Activated CD4-positive, alpha-beta memory T cell treated with anti-CD3 and anti-CD28 coated beads, Interleukin-2, amount 10 ng/mL, durations not matched to agents 7 days and 5 days (primary cell): ENCODE results near the gene ZNF41. TPM values are rescaled to one million over a fixed set of nuclear protein-coding genes. Genes with fewer than 3 reads are reported as not detected.
"Not testable (repeated sequence)": the region's sequence is repeated elsewhere in the genome, so short reads cannot be mapped to it uniquely, and the experiment has no call there.

Source experiments
- CTCF ChIA-PET: fragments of 350-600 bp; sonication (Branson Sonifier 250); formaldehyde crosslinking; loops from one replicate; lab custom pipeline; 2021; ENCODE audit warnings: antibody characterized with exemption, inconsistent platforms; lab: Charles Lee
- POLR2A ChIA-PET: fragments of 350-600 bp; sonication (Branson Sonifier 250); formaldehyde crosslinking; loops from one replicate; lab custom pipeline; 2021; ENCODE audit warnings: antibody characterized with exemption; lab: Charles Lee
- DNase-seq: peaks from one replicate; pipeline ENCODE4 v3.0.0-alpha.2; 2020
- H3K27ac Mint-ChIP-seq: one replicate; pipeline ENCODE4 v1.8.0; 2021; ENCODE audit warnings: mild to moderate bottlenecking, mixed read lengths
- H3K27me3 Mint-ChIP-seq: one replicate; pipeline ENCODE4 v1.8.0; 2021; ENCODE audit warnings: mixed read lengths
- H3K36me3 Mint-ChIP-seq: one replicate; pipeline ENCODE4 v1.8.0; 2021; ENCODE audit warnings: low read depth, mixed read lengths
- H3K4me1 Mint-ChIP-seq: one replicate; pipeline ENCODE4 v1.8.0; 2021; ENCODE audit warnings: mixed read lengths
- H3K4me3 Mint-ChIP-seq: one replicate; pipeline ENCODE4 v1.8.0; 2021; ENCODE audit warnings: mild to moderate bottlenecking, mixed read lengths
- H3K9me3 Mint-ChIP-seq: one replicate; pipeline ENCODE4 v1.8.0; 2021; ENCODE audit warnings: mixed read lengths
- total RNA-seq, 2 experiments: library from RNA; stranded (reverse); gene quantifications; one replicate each; pipeline ENCODE4 v1.2.3, GENCODE V29; 2021

ZNF41 gene
- total RNA-seq, 2 experiments from 2014 or later, result 9.0 to 10.9 TPM

- ChIA-PET POLR2A (no interaction called here), CTCF (no interaction called here)
- no peaks in the 10 kb centered on the region for H3K36me3 Mint-ChIP-seq
- H3K27me3 Mint-ChIP-seq, result no peaks in the 10 kb centered on the region
- H3K9me3 Mint-ChIP-seq, result no peaks in the 10 kb centered on the region
- no peak overlapping the region for H3K4me3 Mint-ChIP-seq
- peaks cover 7% of the 10 kb centered on the region for H3K4me1 Mint-ChIP-seq
- H3K27ac Mint-ChIP-seq, result no peak overlapping the region
- no peak for DNase-seq
Observed at GRCh38 chrX:47503151-47503550, 20.1 kb upstream of the ZNF41 start.

GRCh38 chrX:47502316-47503125 is 19.5 kb upstream of the ZNF41 start:
- POLR2A ChIA-PET, result no interaction called here
- no peaks in the 10 kb centered on the region for H3K27me3 Mint-ChIP-seq
- no peak for DNase-seq
- H3K4me3 Mint-ChIP-seq, result no peak overlapping the region
- no peaks in the 10 kb centered on the region for H3K9me3 Mint-ChIP-seq
- H3K36me3 Mint-ChIP-seq, result no peaks in the 10 kb centered on the region
- CTCF ChIA-PET, result interaction anchor here (0.7 kb wide), 1 partner anchor 15 kb away, joined by 4 read pairs; no protein-coding TSS in a partner anchor
- no peak overlapping the region for H3K27ac Mint-ChIP-seq
- H3K4me1 Mint-ChIP-seq, result peaks cover 7% of the 10 kb centered on the region

GRCh38 chrX:47501226-47502074 is 18.4 kb upstream of the ZNF41 start:
- H3K27ac Mint-ChIP-seq, result no peak overlapping the region
- no peaks in the 10 kb centered on the region for H3K36me3 Mint-ChIP-seq
- no peaks in the 10 kb centered on the region for H3K27me3 Mint-ChIP-seq
- peaks cover 7% of the 10 kb centered on the region for H3K4me1 Mint-ChIP-seq
- ChIA-PET POLR2A (no interaction called here), CTCF (interaction anchor here (0.7 to 7.4 kb wide), 2 partner anchors 14 to 22 kb away, joined by 4 to 43 read pairs; no protein-coding TSS in a partner anchor)
- H3K4me3 Mint-ChIP-seq, result no peak overlapping the region
- no peaks in the 10 kb centered on the region for H3K9me3 Mint-ChIP-seq
- no peak for DNase-seq

- Mint-ChIP-seq H3K4me1 (peaks cover 7% of the 10 kb centered on the region), H3K27me3 (no peaks in the 10 kb centered on the region), H3K4me3 (no peak overlapping the region), H3K27ac (no peak overlapping the region), H3K9me3 (no peaks in the 10 kb centered on the region), H3K36me3 (no peaks in the 10 kb centered on the region)
- CTCF ChIA-PET, result interaction anchor here (7.4 kb wide), 1 partner anchor 23 kb away, joined by 43 read pairs; no protein-coding TSS in a partner anchor
- no peak for DNase-seq
- POLR2A ChIA-PET, result no interaction called here
Observed at GRCh38 chrX:47500554-47500953, 17.5 kb upstream of the ZNF41 start.

GRCh38 chrX:47499293-47499692 is 16.3 kb upstream of the ZNF41 start:
- ChIA-PET CTCF (interaction anchor here (7.4 kb wide), 1 partner anchor 24 kb away, joined by 43 read pairs; no protein-coding TSS in a partner anchor), POLR2A (no interaction called here)
- Mint-ChIP-seq H3K36me3 (no peaks in the 10 kb centered on the region), H3K4me3 (no peak overlapping the region), H3K4me1 (peaks cover 7% of the 10 kb centered on the region), H3K27ac (no peak overlapping the region), H3K27me3 (no peaks in the 10 kb centered on the region), H3K9me3 (no peaks in the 10 kb centered on the region)
- no peak for DNase-seq

GRCh38 chrX:47498411-47498810 is 15.4 kb upstream of the ZNF41 start:
- POLR2A ChIA-PET, result no interaction called here
- no peak for DNase-seq
- no peaks in the 10 kb centered on the region for H3K9me3 Mint-ChIP-seq
- CTCF ChIA-PET, result interaction anchor here (7.4 kb wide), 1 partner anchor 25 kb away, joined by 43 read pairs; no protein-coding TSS in a partner anchor
- H3K4me1 Mint-ChIP-seq, result peaks cover 7% of the 10 kb centered on the region
- H3K4me3 Mint-ChIP-seq, result no peak overlapping the region
- H3K27me3 Mint-ChIP-seq, result no peaks in the 10 kb centered on the region
- H3K36me3 Mint-ChIP-seq, result no peaks in the 10 kb centered on the region
- H3K27ac Mint-ChIP-seq, result no peak overlapping the region

- ChIA-PET POLR2A (interaction anchor here (0.9 to 1.2 kb wide), 2 partner anchors 25 to 26 kb away, joined by 3 to 5 read pairs; no protein-coding TSS in a partner anchor), CTCF (interaction anchor here (0.7 to 7.4 kb wide), 5 partner anchors 8 to 344 kb away, joined by 3 to 43 read pairs (median 3); no protein-coding TSS in a partner anchor)
- H3K36me3 Mint-ChIP-seq, result no peaks in the 10 kb centered on the region
- H3K4me3 Mint-ChIP-seq, result no peak overlapping the region
- no peak overlapping the region for H3K27ac Mint-ChIP-seq
- no peak for DNase-seq
- no peaks in the 10 kb centered on the region for H3K9me3 Mint-ChIP-seq
- H3K4me1 Mint-ChIP-seq, result peaks cover 7% of the 10 kb centered on the region
- H3K27me3 Mint-ChIP-seq, result no peaks in the 10 kb centered on the region
Observed at GRCh38 chrX:47497271-47497888, 14.4 kb upstream of the ZNF41 start.

GRCh38 chrX:47492133-47492532 is 9.1 kb upstream of the ZNF41 start:
- H3K4me3 Mint-ChIP-seq, DNase-seq, H3K36me3 Mint-ChIP-seq, H3K27ac Mint-ChIP-seq, H3K27me3 Mint-ChIP-seq, H3K9me3 Mint-ChIP-seq, H3K4me1 Mint-ChIP-seq: not testable (repeated sequence)
- ChIA-PET POLR2A (interaction anchor here (2.0 kb wide), 1 partner anchor 10 kb away, joined by 4 read pairs; no protein-coding TSS in a partner anchor), CTCF (interaction anchor here (1.1 kb wide), 1 partner anchor 30 kb away, joined by 3 read pairs; no protein-coding TSS in a partner anchor)

GRCh38 chrX:47489507-47490275 is 6.7 kb upstream of the ZNF41 start:
- POLR2A ChIA-PET, result no interaction called here
- CTCF ChIA-PET, result no interaction called here
- H3K4me3 Mint-ChIP-seq, result no peak overlapping the region
- H3K36me3 Mint-ChIP-seq, result no peaks in the 10 kb centered on the region
- no peaks in the 10 kb centered on the region for H3K27me3 Mint-ChIP-seq
- no peak for DNase-seq
- no peaks in the 10 kb centered on the region for H3K9me3 Mint-ChIP-seq
- no peak overlapping the region for H3K27ac Mint-ChIP-seq
- peaks cover 9% of the 10 kb centered on the region for H3K4me1 Mint-ChIP-seq

- peaks cover 35% of the 10 kb centered on the region for H3K4me1 Mint-ChIP-seq
- POLR2A ChIA-PET, result interaction anchor here (0.6 kb wide), 1 partner anchor 296 kb away, joined by 3 read pairs; no protein-coding TSS in a partner anchor
- no peak for DNase-seq
- no peaks in the 10 kb centered on the region for H3K27me3 Mint-ChIP-seq
- no peak overlapping the region for H3K4me3 Mint-ChIP-seq
- CTCF ChIA-PET, result no interaction called here
- no peak overlapping the region for H3K27ac Mint-ChIP-seq
- H3K36me3 Mint-ChIP-seq, result peaks cover 4% of the 10 kb centered on the region
- no peaks in the 10 kb centered on the region for H3K9me3 Mint-ChIP-seq
Observed at GRCh38 chrX:47484885-47485284, 1.9 kb upstream of the ZNF41 start.

- H3K27me3 Mint-ChIP-seq, result no peaks in the 10 kb centered on the region
- peak; percentile 15 for DNase-seq
- peaks cover 35% of the 10 kb centered on the region for H3K4me1 Mint-ChIP-seq
- H3K27ac Mint-ChIP-seq, result peak overlapping the region; percentile 94
- POLR2A ChIA-PET, result interaction anchor here (0.9 to 1.3 kb wide), 2 partner anchors 265 to 293 kb away, joined by 3 read pairs; no protein-coding TSS in a partner anchor
- peaks cover 4% of the 10 kb centered on the region for H3K36me3 Mint-ChIP-seq
- no peaks in the 10 kb centered on the region for H3K9me3 Mint-ChIP-seq
- CTCF ChIA-PET, result no interaction called here
- H3K4me3 Mint-ChIP-seq, result peak overlapping the region; percentile 92
Observed at GRCh38 chrX:47483306-47484268, 565 bp upstream of the ZNF41 start.
